ENCODE data around the gene TTLL6.

Gene TTLL6

GRCh38 chr17:48749621-48750553 is 67.1 kb downstream of the TTLL6 start:
- Histone ChIP-seq H3K27me3 (ENCODE audit: control insufficient read depth, low read length) (peaks cover 79% of the 10 kb centered on the region), H4K20me1 (ENCODE audit: control insufficient read depth, insufficient read depth, low read depth, low read length) (no peaks in the 10 kb centered on the region)

GRCh38 chr17:48748718-48749566 is 68.1 kb downstream of the TTLL6 start:
- H3K4me3 ChIP-seq (ENCODE audit: low read length): no peak overlapping the region
- no peaks in the 10 kb centered on the region for H3K4me1 ChIP-seq (ENCODE audit: control insufficient read depth, low read length)
- TF ChIP-seq CTCF (IDR thresholded peaks at IDR 0.05; ENCODE audit: low read depth, low read length, poor library complexity, severe bottlenecking) (no peak), EZH2phosphoT487 (IDR thresholded peaks at IDR 0.05; ENCODE audit: borderline replicate concordance, low read length) (no peak)
- no peaks in the 10 kb centered on the region for H4K20me1 ChIP-seq (ENCODE audit: control insufficient read depth, insufficient read depth, low read depth, low read length)
- H3F3A ChIP-seq (ENCODE audit: control insufficient read depth, insufficient read depth): no peaks in the 10 kb centered on the region
- H3K36me3 ChIP-seq (ENCODE audit: control insufficient read depth, low read length): no peaks in the 10 kb centered on the region
- no peaks in the 10 kb centered on the region for H3K9me3 ChIP-seq (ENCODE audit: control insufficient read depth, insufficient read depth, low read length)
- no peak overlapping the region for H3K27ac ChIP-seq (ENCODE audit: low read depth, low read length)
- H3K4me2 ChIP-seq (ENCODE audit: low read length): no peak overlapping the region
- H3K27me3 ChIP-seq (ENCODE audit: control insufficient read depth, low read length): peaks cover 74% of the 10 kb centered on the region
- no peaks in the 10 kb centered on the region for H3K9me2 ChIP-seq (replicated peaks; ENCODE audit: control insufficient read depth, low read length)
- no peaks in the 10 kb centered on the region for H3K79me2 ChIP-seq (ENCODE audit: control insufficient read depth, low read length)

More at GRCh38 chr17:48749621-48750553, 67.1 kb downstream of the TTLL6 start:
- H3K9me3 ChIP-seq (ENCODE audit: control insufficient read depth, insufficient read depth, low read length): no peaks in the 10 kb centered on the region
- H3K36me3 ChIP-seq (ENCODE audit: control insufficient read depth, low read length): no peaks in the 10 kb centered on the region
- H3F3A ChIP-seq (ENCODE audit: control insufficient read depth, insufficient read depth): no peaks in the 10 kb centered on the region
- H3K9me2 ChIP-seq (replicated peaks; ENCODE audit: control insufficient read depth, low read length): no peaks in the 10 kb centered on the region
- no peak overlapping the region for H3K4me2 ChIP-seq (ENCODE audit: low read length)
- no peak for TF ChIP-seq EZH2phosphoT487 (IDR thresholded peaks at IDR 0.05; ENCODE audit: borderline replicate concordance, low read length)
- TF ChIP-seq CTCF (IDR thresholded peaks at IDR 0.05; ENCODE audit: low read depth, low read length, poor library complexity, severe bottlenecking): no peak
- H3K79me2 ChIP-seq (ENCODE audit: control insufficient read depth, low read length): no peaks in the 10 kb centered on the region
- H3K4me1 ChIP-seq (ENCODE audit: control insufficient read depth, low read length): no peaks in the 10 kb centered on the region
- no peak overlapping the region for H3K4me3 ChIP-seq (ENCODE audit: low read length)
- no peak overlapping the region for H3K27ac ChIP-seq (ENCODE audit: low read depth, low read length)

GRCh38 chr17:48747445-48748363 is 69.3 kb downstream of the TTLL6 start:
- Histone ChIP-seq H3K4me1 (ENCODE audit: control insufficient read depth, low read length) (no peaks in the 10 kb centered on the region), H3K27me3 (ENCODE audit: control insufficient read depth, low read length) (peaks cover 74% of the 10 kb centered on the region), H3K27ac (ENCODE audit: low read depth, low read length) (no peak overlapping the region), H3K36me3 (ENCODE audit: control insufficient read depth, low read length) (no peaks in the 10 kb centered on the region), H3K9me2 (replicated peaks; ENCODE audit: control insufficient read depth, low read length) (no peaks in the 10 kb centered on the region), H3K4me2 (ENCODE audit: low read length) (no peak overlapping the region), H3F3A (ENCODE audit: control insufficient read depth, insufficient read depth) (no peaks in the 10 kb centered on the region), H3K9me3 (ENCODE audit: control insufficient read depth, insufficient read depth, low read length) (no peaks in the 10 kb centered on the region), H3K4me3 (ENCODE audit: low read length) (no peak overlapping the region), H3K79me2 (ENCODE audit: control insufficient read depth, low read length) (no peaks in the 10 kb centered on the region), H4K20me1 (ENCODE audit: control insufficient read depth, insufficient read depth, low read depth, low read length) (no peaks in the 10 kb centered on the region)
- no peak for TF ChIP-seq CTCF (IDR thresholded peaks at IDR 0.05; ENCODE audit: low read depth, low read length, poor library complexity, severe bottlenecking)
- no peak for TF ChIP-seq EZH2phosphoT487 (IDR thresholded peaks at IDR 0.05; ENCODE audit: borderline replicate concordance, low read length)

All from DOHH2 (cell line).